Spleen (tissue), 7 donors: Measurements from ENCODE around the gene GLIS1.

ENCODE experiments used
- CTCF ChIP-seq, 11 experiments: fragments of 200-600 bp in 7 of 11; fragments of 450-650 bp in 4 of 11; sonication (generic) in 4 of 11; IDR thresholded peaks in 8 of 11; conservative IDR thresholded peaks in 3 of 11; 1 replicate in 7 of 11; 2 replicates in 4 of 11; pipeline versions ENCODE4 v1.4.0 to v1.8.0; 2016 to 2021; ENCODE audit warnings: antibody characterized with exemption in 11 of 11, inconsistent platforms in 4 of 11, mild to moderate bottlenecking in 1 of 11
- POLR2A ChIP-seq, 3 donors: fragments of 450-650 bp; IDR thresholded peaks; one replicate each; pipeline ENCODE4 v1.5.1; 2017; ENCODE audit warnings: antibody characterized with exemption in 3 of 3, mild to moderate bottlenecking in 1 of 3
- donor health status: DM: no; HTN: no; CAD: no; lungs with moderate emphysema.
- donor health status: DM: no; HTN: no; CAD: no.
- donor health status: DM: no; HTN: no; CAD: no.

GRCh38 chr1:53557830-53558738 is 180.9 kb downstream of the GLIS1 start:
- TF ChIP-seq CTCF (IDR thresholded peaks at IDR 0.05 in 8 of 11, conservative IDR thresholded peaks at IDR 0.05 in 3 of 11) (no peak), POLR2A (IDR thresholded peaks at IDR 0.05) (no peak)
